H1 (cell line): Measurements from ENCODE around the gene ZNF613. TPM values are rescaled to one million over a fixed set of nuclear protein-coding genes. Genes with fewer than 3 reads are reported as not detected.

Source experiments
- KDM5A ChIP-seq: fragments of 200-600 bp; IDR thresholded peaks from 2 replicates; pipeline ENCODE4 v1.7.1; 2012; ENCODE audit warnings: mild to moderate bottlenecking, low read length, inconsistent platforms, mixed read lengths
- NRF1 ChIP-seq: IDR thresholded peaks from 2 replicates; pipeline ENCODE4 v1.6.1; 2011; ENCODE audit warnings: mild to moderate bottlenecking, low read depth, low read length, improper control_type of control experiment
- polyA plus RNA-seq, 7 experiments: library from polyadenylated mRNA; depleted of rRNA in 3 of 7; stranded (reverse) in 5 of 7; unstranded in 2 of 7; fragments of >200 nt in 5 of 7; fragments of 200-250 nt in 2 of 7; gene quantifications; 1 replicate in 5 of 7; 2 replicates in 1 of 7; 4 replicates in 1 of 7; pipeline versions ENCODE4 v1.2.1 to v1.2.3, GENCODE V29; 2011 to 2013; ENCODE audit warnings: missing spikeins in 2 of 7, mixed read lengths in 2 of 7
- total RNA-seq: library from RNA; stranded (reverse); fragmentation: NEBNext Ultra II Directional; extraction: Animal tissue kit (Norgen Biotek cat#: 25700); gene quantifications from 2 replicates; pipeline ENCODE4 v1.2.1, GENCODE V29; 2021

ZNF613 gene
- total and polyA plus RNA-seq, 2 of the 8 experiments (the other 6 are each of a cell fraction or from before 2014, with no cell fraction given): 4.7 to 14.2 TPM

- TF ChIP-seq KDM5A (no peak), NRF1 (no peak)
- TF ChIP-seq, all 59 proteins: peak for 0
Measured at GRCh38 chr19:51926426-51926783, 867 bp upstream of the ZNF613 start (continued).
